K562 (cell line): ENCODE measurements around the gene COPB2. TPM values are rescaled to one million over a fixed set of nuclear protein-coding genes. Genes with fewer than 3 reads are reported as not detected.

ENCODE experiments used
- CCAR2 ChIP-seq: fragments of 200-400 bp; formaldehyde crosslinking; IDR thresholded peaks from 2 replicates; pipeline ENCODE4 v1.6.1; 2017; ENCODE audit warnings: mild to moderate bottlenecking, low read depth, low read length
- CREM ChIP-seq: IDR thresholded peaks from 2 replicates; pipeline ENCODE4 v1.6.1; 2014; ENCODE audit warnings: antibody characterized with exemption, low read depth
- ETS2 ChIP-seq: IDR thresholded peaks from 2 replicates; pipeline ENCODE4 v1.6.1; 2016; ENCODE audit warnings: borderline replicate concordance, missing genetic modification characterization, mild to moderate bottlenecking, moderate library complexity, missing compliant biosample characterization; ENCODE audit not compliant: poor library complexity, severe bottlenecking
- HMGN3 ChIP-seq: IDR thresholded peaks from 2 replicates; pipeline ENCODE4 v1.6.1; 2011; ENCODE audit warnings: borderline replicate concordance, low read depth, mild to moderate bottlenecking, mixed read lengths, low read length; ENCODE audit not compliant: insufficient read length; ENCODE audit errors: extremely low read depth
- KLF16 ChIP-seq: IDR thresholded peaks from 2 replicates; pipeline ENCODE4 v1.6.1; 2016; ENCODE audit warnings: antibody characterized with exemption
- LARP7 ChIP-seq: fragments of 450-650 bp; IDR thresholded peaks from 2 replicates; pipeline ENCODE4 v1.6.1; 2016
- MYC ChIP-seq, 2 experiments: fragments of 250-450 bp in 1 of 2; sonication (Bioruptor Pico) in 1 of 2; IDR thresholded peaks; 2 replicates each; pipeline versions ENCODE4 v1.5.1 to v1.6.1; 2012 to 2021; ENCODE audit warnings: low read depth in 2 of 2, borderline replicate concordance in 1 of 2, improper control_type of control experiment in 1 of 2, low read length in 1 of 2, mild to moderate bottlenecking in 1 of 2, moderate library complexity in 1 of 2
- TOE1 ChIP-seq, 2 experiments: fragments of 450-650 bp in 1 of 2; sonication (generic) in 1 of 2; formaldehyde crosslinking in 1 of 2; IDR thresholded peaks; 2 replicates each; pipeline versions ENCODE4 v1.7.1 to v1.8.0; 2016 to 2022; ENCODE audit warnings: borderline replicate concordance in 2 of 2, mild to moderate bottlenecking in 2 of 2, antibody characterized with exemption in 1 of 2, inconsistent platforms in 1 of 2, low read depth in 1 of 2, missing genetic modification reagents in 1 of 2, moderate library complexity in 1 of 2
- TSC22D4 ChIP-seq: fragments of 450-650 bp; IDR thresholded peaks from 2 replicates; pipeline ENCODE4 v1.6.1; 2016; ENCODE audit warnings: missing genetic modification characterization, missing biosample characterization, control low read depth
- YBX1 ChIP-seq: fragments of 450-650 bp; IDR thresholded peaks from 2 replicates; pipeline ENCODE4 v1.7.1; 2016; ENCODE audit warnings: mild to moderate bottlenecking
- ZNF197 ChIP-seq: fragments of 200-800 bp; sonication (Bioruptor generic); IDR thresholded peaks from 2 replicates; pipeline ENCODE4 v1.6.1; 2016; ENCODE audit warnings: low read depth, missing genetic modification characterization, missing compliant biosample characterization
- polyA plus RNA-seq, 8 experiments: library from polyadenylated mRNA; depleted of rRNA in 4 of 8; stranded (reverse) in 5 of 8; unstranded in 3 of 8; fragments of >200 nt; fragmentation: Nextera tagmentation in 2 of 8; fragmentation: Illumina TruSeq in 1 of 8; extraction: Ambion mirVana in 2 of 8; extraction: Trizol in 1 of 8; gene quantifications; 2 replicates each; pipeline versions ENCODE4 v1.2.1 to v1.2.3, GENCODE V29; 2011 to 2014; ENCODE audit warnings: inconsistent platforms in 1 of 8, missing spikeins in 1 of 8
- total RNA-seq, 7 experiments: library from RNA; depleted of rRNA in 6 of 7; stranded (reverse); fragments of >200 nt in 6 of 7; fragmentation: Illumina TruSeq in 2 of 7; extraction: Trizol in 2 of 7; gene quantifications; 2 replicates each; pipeline versions ENCODE4 v1.2.1 to v1.2.3, GENCODE V29; 2011 to 2021; ENCODE audit warnings: low replicate concordance in 1 of 7
- TF ChIP-seq, protein P1 (sequence below): sonication (generic); formaldehyde crosslinking; IDR thresholded peaks from 2 replicates; pipeline ENCODE4 v1.8.1; 2023; ENCODE audit warnings: missing genetic modification reagents, mild to moderate bottlenecking, borderline replicate concordance
- TF ChIP-seq, protein P2 (sequence below): sonication (generic); formaldehyde crosslinking; IDR thresholded peaks from 2 replicates; pipeline ENCODE4 v1.8.0; 2023; ENCODE audit warnings: mild to moderate bottlenecking, missing genetic modification reagents
- TF ChIP-seq, protein P3 (sequence below), 2 experiments: fragments of 250-450 bp in 1 of 2; fragments of 450-650 bp in 1 of 2; sonication (Bioruptor Pico) in 1 of 2; IDR thresholded peaks; 2 replicates each; pipeline versions ENCODE4 v1.6.1 to v1.8.0; 2016 to 2021; ENCODE audit warnings: mild to moderate bottlenecking in 2 of 2, moderate library complexity in 2 of 2, missing compliant biosample characterization in 1 of 2, missing genetic modification characterization in 1 of 2

Gene COPB2
- total and polyA plus RNA-seq, 9 of the 15 experiments (the other 6 are each of a cell fraction or from before 2014, with no cell fraction given) = 64.3 to 189 (median 130) TPM

DNA sequence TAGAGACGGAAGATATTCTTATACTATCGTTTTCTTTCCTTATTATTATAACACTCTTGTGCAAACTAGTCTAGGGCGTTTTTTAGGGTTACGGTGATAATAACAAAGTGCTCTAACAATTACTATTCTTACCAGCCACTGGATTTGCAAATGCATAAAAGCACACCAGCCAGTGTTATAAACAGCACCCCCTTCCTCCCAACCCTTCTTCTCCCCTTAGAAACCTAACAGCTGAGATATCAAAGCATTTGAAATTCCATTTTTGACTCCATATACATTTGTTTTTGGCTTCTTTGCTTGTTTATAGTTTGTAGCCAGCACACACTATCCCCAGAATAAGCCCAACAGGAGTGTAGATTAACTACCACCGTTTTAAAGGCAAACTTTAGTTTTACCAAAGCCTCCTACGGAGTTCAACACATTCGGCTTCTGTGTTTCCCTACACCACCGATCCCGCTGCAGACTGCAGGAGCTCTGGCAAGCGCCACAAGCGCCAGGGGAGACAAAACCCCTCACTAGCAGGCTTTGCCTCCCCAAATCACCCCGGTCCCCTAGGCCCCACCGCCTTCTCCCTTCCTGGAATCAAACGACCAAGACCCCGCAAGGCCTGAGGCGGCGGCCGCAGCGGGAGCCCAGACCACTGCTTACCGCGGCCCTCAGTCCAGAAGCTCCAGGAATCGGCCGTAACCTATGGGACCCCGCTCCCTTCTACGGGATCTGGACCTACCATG, 461 bp downstream of the COPB2 start (continued):
- TF ChIP-seq, protein P1, sequence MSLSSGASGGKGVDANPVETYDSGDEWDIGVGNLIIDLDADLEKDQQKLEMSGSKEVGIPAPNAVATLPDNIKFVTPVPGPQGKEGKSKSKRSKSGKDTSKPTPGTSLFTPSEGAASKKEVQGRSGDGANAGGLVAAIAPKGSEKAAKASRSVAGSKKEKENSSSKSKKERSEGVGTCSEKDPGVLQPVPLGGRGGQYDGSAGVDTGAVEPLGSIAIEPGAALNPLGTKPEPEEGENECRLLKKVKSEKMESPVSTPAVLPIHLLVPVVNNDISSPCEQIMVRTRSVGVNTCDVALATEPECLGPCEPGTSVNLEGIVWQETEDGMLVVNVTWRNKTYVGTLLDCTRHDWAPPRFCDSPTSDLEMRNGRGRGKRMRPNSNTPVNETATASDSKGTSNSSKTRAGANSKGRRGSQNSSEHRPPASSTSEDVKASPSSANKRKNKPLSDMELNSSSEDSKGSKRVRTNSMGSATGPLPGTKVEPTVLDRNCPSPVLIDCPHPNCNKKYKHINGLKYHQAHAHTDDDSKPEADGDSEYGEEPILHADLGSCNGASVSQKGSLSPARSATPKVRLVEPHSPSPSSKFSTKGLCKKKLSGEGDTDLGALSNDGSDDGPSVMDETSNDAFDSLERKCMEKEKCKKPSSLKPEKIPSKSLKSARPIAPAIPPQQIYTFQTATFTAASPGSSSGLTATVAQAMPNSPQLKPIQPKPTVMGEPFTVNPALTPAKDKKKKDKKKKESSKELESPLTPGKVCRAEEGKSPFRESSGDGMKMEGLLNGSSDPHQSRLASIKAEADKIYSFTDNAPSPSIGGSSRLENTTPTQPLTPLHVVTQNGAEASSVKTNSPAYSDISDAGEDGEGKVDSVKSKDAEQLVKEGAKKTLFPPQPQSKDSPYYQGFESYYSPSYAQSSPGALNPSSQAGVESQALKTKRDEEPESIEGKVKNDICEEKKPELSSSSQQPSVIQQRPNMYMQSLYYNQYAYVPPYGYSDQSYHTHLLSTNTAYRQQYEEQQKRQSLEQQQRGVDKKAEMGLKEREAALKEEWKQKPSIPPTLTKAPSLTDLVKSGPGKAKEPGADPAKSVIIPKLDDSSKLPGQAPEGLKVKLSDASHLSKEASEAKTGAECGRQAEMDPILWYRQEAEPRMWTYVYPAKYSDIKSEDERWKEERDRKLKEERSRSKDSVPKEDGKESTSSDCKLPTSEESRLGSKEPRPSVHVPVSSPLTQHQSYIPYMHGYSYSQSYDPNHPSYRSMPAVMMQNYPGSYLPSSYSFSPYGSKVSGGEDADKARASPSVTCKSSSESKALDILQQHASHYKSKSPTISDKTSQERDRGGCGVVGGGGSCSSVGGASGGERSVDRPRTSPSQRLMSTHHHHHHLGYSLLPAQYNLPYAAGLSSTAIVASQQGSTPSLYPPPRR (CRISPR knock-in tag) = no peak
- no peak for TF ChIP-seq CCAR2
- no peak for TF ChIP-seq TSC22D4
- no peak for TF ChIP-seq HMGN3
- no peak for TF ChIP-seq MYC (IDR thresholded peaks at IDR 0.05; ENCODE audit: low read depth, low read length)
- TF ChIP-seq MYC (CRISPR knock-in tag; IDR thresholded peaks at IDR 0.05; ENCODE audit: borderline replicate concordance, low read depth) = 0 out of 2 replicates have a peak, but pooled peaks have one; percentile 21
- 0 out of 2 replicates have a peak, but pooled peaks have one; percentile 17 for TF ChIP-seq LARP7
- TF ChIP-seq ETS2 (tag) = no peak
- TF ChIP-seq KLF16 = no peak
- no peak for TF ChIP-seq YBX1
- TF ChIP-seq, protein P2, sequence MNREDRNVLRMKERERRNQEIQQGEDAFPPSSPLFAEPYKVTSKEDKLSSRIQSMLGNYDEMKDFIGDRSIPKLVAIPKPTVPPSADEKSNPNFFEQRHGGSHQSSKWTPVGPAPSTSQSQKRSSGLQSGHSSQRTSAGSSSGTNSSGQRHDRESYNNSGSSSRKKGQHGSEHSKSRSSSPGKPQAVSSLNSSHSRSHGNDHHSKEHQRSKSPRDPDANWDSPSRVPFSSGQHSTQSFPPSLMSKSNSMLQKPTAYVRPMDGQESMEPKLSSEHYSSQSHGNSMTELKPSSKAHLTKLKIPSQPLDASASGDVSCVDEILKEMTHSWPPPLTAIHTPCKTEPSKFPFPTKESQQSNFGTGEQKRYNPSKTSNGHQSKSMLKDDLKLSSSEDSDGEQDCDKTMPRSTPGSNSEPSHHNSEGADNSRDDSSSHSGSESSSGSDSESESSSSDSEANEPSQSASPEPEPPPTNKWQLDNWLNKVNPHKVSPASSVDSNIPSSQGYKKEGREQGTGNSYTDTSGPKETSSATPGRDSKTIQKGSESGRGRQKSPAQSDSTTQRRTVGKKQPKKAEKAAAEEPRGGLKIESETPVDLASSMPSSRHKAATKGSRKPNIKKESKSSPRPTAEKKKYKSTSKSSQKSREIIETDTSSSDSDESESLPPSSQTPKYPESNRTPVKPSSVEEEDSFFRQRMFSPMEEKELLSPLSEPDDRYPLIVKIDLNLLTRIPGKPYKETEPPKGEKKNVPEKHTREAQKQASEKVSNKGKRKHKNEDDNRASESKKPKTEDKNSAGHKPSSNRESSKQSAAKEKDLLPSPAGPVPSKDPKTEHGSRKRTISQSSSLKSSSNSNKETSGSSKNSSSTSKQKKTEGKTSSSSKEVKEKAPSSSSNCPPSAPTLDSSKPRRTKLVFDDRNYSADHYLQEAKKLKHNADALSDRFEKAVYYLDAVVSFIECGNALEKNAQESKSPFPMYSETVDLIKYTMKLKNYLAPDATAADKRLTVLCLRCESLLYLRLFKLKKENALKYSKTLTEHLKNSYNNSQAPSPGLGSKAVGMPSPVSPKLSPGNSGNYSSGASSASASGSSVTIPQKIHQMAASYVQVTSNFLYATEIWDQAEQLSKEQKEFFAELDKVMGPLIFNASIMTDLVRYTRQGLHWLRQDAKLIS = peak; percentile 92
- TF ChIP-seq, protein P3, sequence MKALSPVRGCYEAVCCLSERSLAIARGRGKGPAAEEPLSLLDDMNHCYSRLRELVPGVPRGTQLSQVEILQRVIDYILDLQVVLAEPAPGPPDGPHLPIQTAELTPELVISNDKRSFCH (CRISPR knock-in tag; IDR thresholded peaks at IDR 0.05) = no peak
- TF ChIP-seq, protein P3 (tag; IDR thresholded peaks at IDR 0.05) = 0 out of 2 replicates have a peak, but pooled peaks have one; percentile 33
- TF ChIP-seq CREM = no peak
- TF ChIP-seq TOE1 (IDR thresholded peaks at IDR 0.05; ENCODE audit: borderline replicate concordance) = no peak; the same call in 1 of the 2 replicates
- no peak for TF ChIP-seq TOE1 (CRISPR knock-in tag; IDR thresholded peaks at IDR 0.05; ENCODE audit: borderline replicate concordance, low read depth)
- TF ChIP-seq ZNF197 (CRISPR knock-in tag) = no peak
